Pericardium fibroblast (primary cell): ENCODE data around the gene LRRTM1. TPM values are rescaled to one million over a fixed set of nuclear protein-coding genes. Genes with fewer than 3 reads are reported as not detected.

ENCODE experiments used
- total RNA-seq: library from RNA; depleted of rRNA; stranded (reverse); fragments of >200 nt; gene quantifications from 2 replicates; pipeline ENCODE4 v1.2.3, GENCODE V29; 2015

LRRTM1 gene
- total RNA-seq, result 0.23 TPM in 1 of 2 replicates, not detected in the other

GRCh38 chr2:80303909-80304837 is at the start of gene LRRTM1:
Gene LRRTM1, minus strand, starts transcription at chr2:80304752. Its CDS starts 933 bp downstream, at chr2:80303819.

